Lung microvascular endothelial cell (primary cell): Measurements from ENCODE around the gene ITGB1BP2. TPM values are rescaled to one million over a fixed set of nuclear protein-coding genes. Genes with fewer than 3 reads are reported as not detected.
A peak's percentile ranks its signal among the peaks of the same experiment; 100 is the strongest.
"Not testable (repeated sequence)": the region's sequence is repeated elsewhere in the genome, so short reads cannot be mapped to it uniquely, and the experiment has no call there.

Experiments used
- DNase-seq, 2 donors: peaks; one replicate each; pipeline versions ENCODE4 v3.0.0 to v3.0.0-alpha.2; 2010; ENCODE audit warnings: low read depth in 2 of 2
- total RNA-seq: library from RNA; depleted of rRNA; stranded (reverse); fragments of >200 nt; gene quantifications from 2 replicates; pipeline ENCODE4 v1.2.1, GENCODE V29; 2014

ITGB1BP2 gene
- total RNA-seq: 0.22 and 0.40 TPM in 2 replicates

DNA sequence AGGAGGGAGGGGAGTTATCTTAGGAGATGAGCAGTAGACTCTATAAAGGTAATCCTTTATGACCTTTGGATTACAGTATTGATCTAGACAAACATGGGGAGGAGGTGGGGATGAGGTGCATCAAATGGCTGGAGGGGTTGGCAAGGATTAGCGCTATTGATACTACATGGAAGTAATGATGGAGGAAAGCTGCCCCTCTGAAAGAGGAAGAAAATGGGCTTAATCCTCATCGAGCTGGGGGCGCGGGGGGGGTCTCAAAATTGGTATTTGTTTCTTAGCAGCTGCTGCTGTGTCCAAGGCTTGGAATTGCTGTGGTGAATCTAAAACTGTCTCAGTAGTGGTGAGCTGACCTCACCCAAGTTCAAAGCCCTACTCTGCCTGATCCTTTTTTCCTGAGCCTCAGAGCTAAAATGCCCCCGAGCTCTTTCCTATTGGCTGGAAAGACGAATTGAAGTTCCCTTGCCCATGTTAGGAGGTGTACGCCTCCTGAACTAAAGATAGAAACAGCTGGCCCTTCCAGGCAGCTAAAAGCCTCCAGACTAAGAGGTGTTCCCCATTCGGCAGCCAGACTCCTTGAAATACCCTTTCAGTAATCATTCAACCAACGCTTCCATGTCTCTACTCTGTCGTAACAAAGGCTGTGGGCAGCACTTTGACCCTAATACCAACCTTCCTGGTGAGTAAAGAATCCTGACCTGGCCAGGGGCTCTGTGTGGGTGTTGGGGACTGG, at the start of gene ITGB1BP2:
Gene ITGB1BP2 (plus strand): TSS at position 556 of the 730 bp plus-strand sequence. CDS start 57 bp downstream, at position 613.
- DNase-seq: no peak

DNA sequence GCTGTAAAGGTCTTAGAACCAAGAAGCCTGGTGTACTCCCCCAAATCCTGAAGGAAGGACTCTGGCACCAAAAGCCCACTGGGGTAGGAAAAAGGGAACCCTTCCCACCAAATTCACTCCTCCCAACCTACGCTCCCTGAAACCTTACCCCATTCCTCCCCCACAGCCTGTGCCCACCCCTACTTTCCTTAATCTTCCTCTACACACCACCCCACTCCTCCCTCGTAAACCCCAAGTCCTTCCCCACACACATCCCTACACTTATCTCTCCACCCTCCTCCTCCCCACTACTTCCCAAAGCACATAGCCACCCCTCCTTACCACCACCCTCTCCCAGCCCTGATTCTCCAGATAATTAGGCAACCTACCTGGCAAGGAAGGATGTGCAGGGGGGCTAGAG, 49.3 kb upstream of the ITGB1BP2 start:
- DNase-seq: no peak

DNA sequence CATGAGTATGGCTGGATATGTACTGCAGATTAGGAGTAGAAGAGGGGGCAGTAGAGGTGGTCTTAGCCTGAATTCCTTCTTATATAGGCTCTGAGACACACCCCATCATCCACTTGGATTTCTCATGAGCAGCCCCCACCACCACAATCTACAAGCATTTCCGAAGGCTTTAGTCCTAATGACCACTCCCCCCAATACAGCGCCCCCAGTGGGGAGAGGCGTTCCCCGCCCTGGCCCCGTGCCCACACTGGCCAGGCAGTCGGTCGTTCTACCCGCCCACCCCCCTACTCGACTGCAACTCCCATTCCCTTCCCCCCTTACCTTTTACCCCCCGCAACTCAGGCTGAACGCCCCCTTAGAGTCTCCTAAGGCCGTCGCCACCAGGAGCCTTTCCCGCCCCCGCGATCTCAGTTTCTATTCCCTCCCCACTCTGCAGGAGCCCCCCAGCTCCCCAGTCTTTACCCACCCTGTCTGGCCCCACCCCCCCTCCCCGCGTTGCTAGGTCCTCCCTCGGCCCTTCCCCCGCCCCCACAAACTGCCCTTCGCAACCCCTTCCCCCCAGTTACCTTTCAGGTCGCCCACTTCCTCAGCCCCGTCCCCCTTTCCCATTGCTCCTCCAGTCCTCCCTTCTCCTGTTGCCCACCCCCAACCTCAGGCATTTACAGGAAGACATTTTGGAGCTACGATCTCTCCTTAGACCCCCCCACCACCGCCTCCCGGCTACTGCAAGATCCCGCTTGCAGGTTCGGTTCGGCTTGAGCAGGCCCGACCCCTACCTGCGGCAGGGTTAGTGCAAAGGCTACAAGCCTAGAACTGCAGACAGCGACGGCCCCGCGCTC, 48.1 kb upstream of the ITGB1BP2 start:
- DNase-seq: peak; percentile 44 to 64

DNA sequence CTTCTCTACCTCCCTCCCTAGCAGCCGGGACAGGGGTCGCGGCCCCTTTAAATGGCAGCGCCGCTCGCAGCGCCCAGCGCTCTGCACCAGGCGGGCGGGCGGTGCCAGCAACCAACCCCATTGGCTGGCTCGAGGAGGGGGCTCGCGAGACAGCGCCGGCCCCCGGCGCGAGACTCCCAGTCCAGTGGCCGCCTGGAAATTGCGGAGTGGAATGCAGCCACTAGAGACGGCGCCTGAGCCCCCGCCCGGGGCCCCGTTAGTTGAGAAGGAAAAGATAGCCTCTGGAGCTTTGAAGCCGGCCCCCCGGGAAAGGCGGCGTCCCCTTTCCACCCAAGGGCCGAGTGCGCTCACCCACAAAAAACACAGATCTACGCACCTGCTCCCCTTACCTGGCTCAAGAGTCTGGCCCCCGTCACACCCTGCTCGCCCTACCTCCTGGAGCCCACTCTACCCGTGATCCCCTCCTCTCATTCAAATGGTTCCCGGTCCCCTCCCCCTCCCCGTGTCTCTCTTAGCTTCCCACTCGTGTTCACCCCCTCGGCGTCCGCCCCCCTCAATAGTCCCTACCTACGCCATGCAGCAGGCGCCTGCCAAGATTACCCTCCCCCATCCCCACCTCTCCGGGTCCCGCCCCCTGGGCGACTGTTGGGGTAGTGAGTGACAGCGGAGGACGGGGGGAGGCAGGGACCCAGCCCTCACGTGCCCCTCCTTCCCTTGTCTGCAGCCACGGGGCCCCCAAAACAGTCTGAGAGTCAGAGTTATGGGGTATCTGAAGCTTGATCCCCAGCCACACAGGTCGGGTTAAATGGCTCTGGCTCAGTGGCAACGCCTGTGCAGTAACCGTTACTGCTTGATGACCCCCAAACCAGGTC, 47.2 kb upstream of the ITGB1BP2 start, which contains the start of gene ZMYM3:
Gene ZMYM3 (minus strand): TSS at position 49 of the 872 bp plus-strand sequence. CDS start 885 bp downstream, outside the sequence.
- peak; percentile 87 to 89 for DNase-seq

DNA sequence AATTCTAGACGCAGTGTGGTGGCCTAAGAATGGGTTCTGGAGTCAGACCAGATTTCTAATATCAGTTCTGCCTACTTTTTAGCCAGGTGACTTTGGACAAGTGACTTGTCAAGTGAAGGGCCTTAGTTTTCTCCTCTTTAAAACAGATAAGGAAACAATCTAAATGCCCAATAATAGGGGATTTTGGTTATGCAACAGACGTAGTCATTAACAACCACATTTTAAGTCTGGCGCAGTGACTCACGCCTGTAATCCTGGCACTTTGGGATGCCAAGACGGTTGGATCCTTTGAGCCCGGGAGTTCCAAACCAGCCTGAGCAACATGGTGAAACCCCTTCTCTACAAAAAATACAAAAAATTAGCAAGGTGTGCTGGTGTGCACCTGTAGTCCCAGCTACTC, 45.5 kb upstream of the ITGB1BP2 start:
- DNase-seq: no peak

DNA sequence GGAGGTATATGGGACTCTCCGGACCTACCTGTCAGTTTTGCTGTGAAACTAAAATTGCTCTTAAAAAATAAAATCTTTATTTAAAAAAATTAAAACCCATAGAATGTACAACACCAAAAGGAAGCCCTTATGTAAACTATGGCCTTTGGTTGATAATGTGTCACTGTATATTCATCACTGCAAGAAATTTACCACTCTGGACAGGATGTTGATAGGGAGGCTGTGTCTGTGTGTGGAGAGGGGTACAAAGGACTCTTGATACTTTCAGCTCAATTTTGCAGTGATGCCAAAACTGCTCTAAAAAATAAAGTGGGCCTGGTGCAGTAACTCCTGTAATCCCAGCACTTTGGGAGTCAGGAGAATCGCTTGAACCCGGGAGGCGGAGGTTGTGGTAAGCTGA, 44.7 kb upstream of the ITGB1BP2 start:
- DNase-seq: no peak

DNA sequence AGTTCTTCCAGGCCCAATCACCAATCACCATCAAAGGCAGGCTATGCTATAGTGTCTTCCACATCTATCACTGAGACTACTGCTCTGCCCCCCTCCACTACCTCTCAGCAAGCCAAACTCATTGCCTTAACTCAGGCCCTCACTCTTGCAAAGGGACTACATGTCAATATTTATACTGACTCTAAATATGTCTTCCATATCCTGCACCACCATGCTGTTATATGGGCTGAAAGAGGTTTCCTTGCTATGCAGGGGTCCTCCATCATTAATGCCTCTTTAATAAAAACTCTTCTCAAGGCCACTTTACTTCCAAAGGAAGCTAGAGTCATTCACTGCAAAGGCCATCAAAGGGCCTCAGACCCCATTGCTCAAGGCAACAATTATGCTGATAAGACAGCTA, 32.9 kb upstream of the ITGB1BP2 start:
- not testable (repeated sequence) for DNase-seq

DNA sequence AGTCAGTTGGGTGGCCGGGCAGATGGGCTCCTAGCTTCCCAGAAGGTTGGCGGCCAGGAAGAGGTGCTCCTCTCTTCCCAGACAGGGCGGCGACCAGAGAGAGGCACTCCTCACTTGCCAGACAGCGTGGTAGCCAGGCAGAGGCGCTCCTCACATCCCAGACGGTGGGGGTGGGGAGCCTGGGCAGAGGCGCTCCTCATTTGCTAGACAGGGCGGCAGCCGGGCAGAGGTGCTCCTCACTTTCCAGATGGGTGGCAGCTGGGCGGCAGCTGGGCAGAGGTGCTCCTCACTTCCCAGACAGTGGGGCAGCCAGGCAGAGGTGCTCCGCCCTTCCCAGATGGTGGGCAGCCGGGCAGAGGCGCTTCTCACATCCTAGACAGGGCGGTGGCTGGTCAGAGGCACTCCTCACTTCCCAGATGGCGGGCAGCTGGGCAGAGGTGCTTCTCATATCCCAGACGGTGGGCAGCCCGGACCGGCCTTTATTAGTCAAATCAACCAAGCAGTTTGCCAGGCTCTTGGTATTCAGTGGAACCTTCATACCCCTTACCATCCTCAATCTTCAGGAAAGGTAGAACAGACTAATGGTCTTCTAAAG, 31.7 kb upstream of the ITGB1BP2 start:
- DNase-seq: no peak

DNA sequence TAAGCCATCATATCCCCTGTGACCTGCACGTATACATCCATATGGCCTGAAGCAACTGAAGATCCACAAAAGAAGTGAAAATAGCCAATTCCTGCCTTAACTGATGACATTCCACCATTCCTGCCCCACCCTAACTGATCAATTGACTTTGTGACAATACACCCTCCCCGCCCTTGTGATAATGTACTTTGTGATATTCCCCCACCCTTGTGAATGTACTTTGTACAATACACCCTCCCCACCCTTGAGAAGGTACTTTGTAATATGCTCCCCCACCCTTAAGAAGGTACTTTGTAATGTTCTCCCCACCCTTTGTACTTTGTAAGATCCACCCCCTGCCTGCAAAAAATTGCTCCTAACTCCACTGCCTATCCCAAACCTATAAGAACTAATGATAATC, 29.2 kb upstream of the ITGB1BP2 start:
- DNase-seq: not testable (repeated sequence)

DNA sequence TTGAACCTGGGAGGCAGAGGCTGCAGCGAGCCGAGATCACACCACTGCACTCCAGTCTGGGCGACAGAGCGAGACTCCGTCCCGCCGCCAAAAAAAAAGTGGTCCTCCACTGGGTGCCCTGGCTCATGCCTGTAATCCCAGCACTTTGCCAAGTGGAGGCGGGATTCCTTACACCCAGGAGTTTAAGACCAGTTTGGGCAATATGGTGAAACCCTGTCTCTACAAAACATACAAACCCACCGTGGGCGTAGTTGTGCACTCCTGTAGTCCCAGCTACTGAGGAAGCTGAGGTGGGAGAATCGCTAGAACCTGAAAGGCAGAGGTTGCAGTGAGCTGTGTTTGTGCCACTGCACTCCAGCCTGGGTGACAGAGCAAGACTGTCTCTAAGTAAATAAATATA, 20.2 kb upstream of the ITGB1BP2 start:
- DNase-seq: not testable (repeated sequence)

DNA sequence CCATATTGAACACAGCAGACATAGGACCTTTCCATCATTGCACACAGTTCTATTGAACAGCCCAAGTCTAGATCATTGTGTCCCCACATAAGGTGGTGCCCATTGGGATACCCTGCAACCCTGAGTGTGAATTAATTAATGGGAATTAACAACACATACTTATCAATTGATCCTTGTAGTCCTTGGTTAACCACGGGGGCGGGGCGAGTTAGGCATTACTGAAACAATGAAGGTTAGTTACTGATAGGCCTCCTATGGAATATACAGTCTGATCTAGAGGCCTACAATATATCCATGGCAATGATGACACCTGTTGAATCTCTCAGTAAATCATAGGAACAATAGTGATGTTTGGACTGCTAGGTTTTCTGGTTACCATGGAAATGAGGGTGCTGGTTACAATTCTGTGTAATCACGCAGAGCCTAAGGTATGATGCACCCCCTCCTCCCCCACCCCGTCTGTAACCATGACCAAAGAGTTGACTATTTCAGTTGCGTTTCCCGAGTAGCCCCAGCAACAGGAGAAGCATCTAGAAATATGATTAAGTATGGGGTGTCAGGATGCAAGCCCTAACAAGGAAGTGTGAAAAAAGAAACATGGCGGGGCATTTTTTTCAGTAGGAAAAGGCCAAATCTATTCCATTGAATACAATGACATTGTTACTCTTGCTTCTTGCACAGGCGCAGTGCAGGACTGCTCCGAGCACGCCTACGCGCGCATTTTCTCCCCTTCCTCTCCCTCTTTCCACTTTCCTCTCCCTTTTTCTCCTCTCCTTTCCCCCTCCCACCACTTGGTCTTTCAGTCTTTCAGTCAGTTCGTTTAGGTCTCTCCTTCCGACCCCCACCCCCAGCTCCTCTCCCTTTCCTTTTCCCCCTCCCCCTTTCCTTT, 18.8 kb upstream of the ITGB1BP2 start:
- peak; percentile 52 to 56 for DNase-seq

DNA sequence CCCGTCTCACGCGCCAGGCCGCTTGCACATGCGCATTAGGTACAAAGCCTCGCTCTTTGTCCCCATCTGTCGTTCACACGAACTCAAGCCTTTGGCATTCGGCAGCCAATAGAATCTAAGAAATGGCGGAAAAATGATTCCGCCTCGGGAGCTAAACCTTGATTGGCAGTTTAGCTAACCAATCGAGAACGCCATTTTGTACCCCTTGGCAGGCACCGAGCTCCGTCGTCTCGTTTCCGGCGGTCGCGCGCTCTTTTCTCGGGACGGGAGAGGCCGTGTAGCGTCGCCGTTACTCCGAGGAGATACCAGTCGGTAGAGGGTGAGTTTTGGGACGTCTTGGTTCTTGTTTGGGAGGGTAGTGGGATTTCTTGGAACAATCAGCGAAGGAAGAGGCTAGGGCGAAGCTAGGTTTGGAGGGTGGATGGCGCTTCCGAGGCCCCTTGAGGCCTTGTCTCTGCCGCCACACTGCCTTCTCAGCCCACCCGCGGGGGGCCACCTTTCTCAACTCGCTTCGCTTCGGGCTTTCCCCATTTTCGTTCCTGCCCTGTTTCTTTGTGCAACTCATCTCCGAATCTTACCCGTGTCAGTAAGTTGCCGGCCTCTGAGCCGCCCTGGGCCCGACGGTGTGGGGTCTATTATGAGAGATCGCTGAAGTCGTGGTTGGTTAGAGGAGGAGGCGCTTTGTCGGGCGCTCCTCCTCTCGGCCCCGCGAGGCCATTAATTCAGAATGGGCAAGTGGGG, 18.0 kb upstream of the ITGB1BP2 start, which contains the start of gene NONO:
Gene NONO (plus strand): TSS at position 233 of the 741 bp plus-strand sequence. CDS start 7,003 bp downstream, outside the sequence.
- peak; percentile 98 for DNase-seq

DNA sequence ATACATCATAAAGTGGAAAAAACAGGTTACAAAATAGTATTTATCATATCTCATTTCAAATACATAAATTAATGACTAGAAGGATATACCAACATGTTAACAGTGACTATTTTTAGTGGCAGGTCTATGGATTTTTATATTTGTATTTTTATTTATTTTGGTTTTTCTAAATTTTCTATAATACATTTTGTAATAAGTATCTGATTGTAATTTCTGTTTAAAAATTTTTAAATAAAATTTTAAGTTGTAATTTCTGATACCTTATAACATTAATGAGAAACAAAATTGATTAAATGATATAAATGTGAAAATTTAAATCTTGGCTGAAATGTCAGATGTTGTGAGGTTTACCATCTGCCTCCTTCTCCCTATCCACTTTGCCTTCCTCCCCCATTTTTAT, 15.6 kb upstream of the ITGB1BP2 start:
- DNase-seq: no peak

DNA sequence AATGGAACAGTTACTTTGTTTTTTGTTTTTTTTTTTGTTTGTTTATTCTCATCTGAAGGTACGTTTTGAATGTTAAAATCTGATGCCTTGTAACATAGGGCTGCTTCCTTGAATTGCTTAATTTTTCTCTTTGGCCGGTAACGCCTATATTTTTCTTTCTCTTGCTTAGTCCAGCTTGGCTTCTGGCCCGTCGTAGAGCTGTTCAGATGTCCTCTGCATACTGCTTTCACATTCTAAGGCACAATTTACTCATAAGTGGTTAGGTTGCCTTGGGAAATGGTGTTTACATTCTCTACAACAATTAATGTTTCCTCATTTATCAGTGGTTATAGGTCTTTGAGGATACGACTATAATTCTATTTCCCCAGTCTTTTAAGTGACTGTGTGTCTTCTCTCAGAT, 10.2 kb upstream of the ITGB1BP2 start:
- no peak for DNase-seq

DNA sequence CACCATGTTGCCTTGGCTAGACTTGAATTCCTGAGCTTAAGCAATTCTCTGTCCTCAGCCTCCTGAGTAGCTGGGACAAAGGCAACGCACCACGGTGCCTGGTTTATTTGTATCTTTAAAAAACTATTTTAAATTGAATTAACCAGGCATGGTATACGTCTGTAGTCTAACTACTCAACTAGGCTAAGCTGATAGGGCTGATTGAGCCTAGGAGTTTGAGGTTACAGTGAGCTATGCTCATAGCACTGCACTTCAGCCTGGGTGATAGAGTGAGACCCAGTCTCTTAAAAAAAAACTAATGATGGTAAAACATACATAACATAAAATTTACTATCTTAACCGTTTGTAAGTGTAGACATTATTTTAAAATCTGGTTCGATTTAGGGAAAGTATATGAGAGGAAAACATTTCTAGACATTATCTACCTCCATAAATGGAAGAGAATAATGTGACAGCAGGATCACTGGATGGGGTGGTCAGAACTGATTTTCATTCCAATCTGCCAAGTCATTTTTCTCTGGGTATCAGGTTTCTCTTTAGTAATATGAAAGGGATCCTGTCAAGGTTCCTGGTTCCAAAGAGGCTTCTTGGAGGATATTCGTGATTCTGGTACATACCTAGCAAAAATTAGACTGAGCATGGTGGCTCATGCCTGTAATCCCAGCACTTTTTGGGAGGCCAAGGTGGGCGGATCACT, 8.7 kb upstream of the ITGB1BP2 start:
- DNase-seq: no peak

DNA sequence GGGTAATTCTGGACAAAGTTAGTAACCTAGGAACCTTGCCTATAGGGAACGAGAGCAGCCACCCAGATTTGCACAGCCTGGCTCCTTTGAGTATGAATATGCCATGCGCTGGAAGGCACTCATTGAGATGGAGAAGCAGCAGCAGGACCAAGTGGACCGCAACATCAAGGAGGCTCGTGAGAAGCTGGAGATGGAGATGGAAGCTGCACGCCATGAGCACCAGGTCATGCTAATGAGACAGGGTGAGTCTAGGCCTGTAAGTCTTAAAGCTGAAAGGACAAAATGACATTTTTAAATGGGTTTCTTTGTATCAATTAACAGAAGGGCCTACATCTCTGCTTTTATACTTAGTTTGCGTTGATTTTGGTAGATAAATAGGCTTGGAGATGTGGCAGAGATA, 4.7 kb upstream of the ITGB1BP2 start:
- no peak for DNase-seq

DNA sequence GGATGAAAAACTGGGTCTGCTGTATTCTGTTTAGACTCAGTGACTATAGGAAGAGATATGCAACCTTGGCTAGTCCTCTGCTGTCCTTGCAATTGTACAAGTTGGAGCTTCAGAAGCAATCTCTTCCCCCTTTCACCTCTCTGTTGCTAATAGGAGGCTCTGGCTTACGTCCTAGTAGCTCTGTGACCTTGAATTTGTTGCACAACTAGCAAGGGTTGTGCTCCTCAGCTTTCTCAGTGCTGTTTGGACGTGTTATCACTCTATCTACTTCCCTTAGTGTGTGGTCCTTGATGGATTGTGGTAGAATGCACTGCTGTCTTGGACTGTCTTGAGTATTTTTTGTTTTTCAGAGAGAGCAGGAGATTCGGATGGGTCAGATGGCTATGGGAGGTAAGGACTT, 3.4 kb upstream of the ITGB1BP2 start:
- no peak for DNase-seq

DNA sequence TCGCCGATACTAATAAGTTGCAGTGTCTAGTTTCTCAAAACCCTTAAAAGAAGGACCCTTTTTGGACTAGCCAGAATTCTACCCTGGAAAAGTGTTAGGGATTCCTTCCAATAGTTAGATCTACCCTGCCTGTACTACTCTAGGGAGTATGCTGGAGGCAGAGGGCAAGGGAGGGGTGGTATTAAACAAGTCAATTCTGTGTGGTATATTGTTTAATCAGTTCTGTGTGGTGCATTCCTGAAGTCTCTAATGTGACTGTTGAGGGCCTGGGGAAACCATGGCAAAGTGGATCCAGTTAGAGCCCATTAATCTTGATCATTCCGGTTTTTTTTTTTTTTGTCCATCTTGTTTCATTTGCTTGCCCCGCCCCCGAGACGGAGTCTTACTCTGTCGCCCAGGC, 1.5 kb upstream of the ITGB1BP2 start:
- DNase-seq: not testable (repeated sequence)

DNA sequence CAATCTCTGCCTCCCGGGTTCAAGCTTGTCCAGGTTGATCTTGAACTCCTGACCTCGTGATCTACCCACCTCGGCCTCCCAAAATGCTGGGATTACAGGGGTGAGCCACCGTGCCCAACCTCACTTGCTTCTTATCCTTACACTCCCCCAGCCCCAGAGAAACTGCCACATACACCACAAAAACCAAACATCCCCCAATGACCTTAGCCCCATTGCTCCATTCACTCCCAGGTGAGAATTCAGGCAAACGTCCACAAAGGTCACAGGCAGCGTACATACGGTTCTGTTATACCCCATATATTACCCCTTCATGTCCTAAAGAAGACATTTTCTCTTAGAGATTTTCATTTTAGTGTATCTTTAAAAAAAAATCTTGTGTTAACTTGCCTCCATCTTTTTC, 1.1 kb upstream of the ITGB1BP2 start:
- not testable (repeated sequence) for DNase-seq
